Retinal pigment epithelial cell (primary cell): ENCODE measurements around the gene CHMP6.
"Not testable (repeated sequence)": the region's sequence is repeated elsewhere in the genome, so short reads cannot be mapped to it uniquely, and the experiment has no call there.

Experiments used
- DNase-seq: peaks from one replicate; pipeline ENCODE4 v3.0.0-alpha.2; 2010; ENCODE audit warnings: low read depth
- H3K4me3 ChIP-seq: 2 replicates; pipeline ENCODE4 v1.5.1; 2011; ENCODE audit warnings: mild to moderate bottlenecking, low read length, control low read depth, moderate library complexity
- TF ChIP-seq, protein P1 (sequence below): conservative IDR thresholded peaks from 2 replicates; pipeline ENCODE4 v1.5.1; 2011; ENCODE audit warnings: low read depth, low read length, control low read depth, inconsistent platforms

Gene CHMP6

GRCh38 chr17:81013642-81014041 lies 22.0 kb downstream of the CHMP6 start:
- TF ChIP-seq, protein P1, sequence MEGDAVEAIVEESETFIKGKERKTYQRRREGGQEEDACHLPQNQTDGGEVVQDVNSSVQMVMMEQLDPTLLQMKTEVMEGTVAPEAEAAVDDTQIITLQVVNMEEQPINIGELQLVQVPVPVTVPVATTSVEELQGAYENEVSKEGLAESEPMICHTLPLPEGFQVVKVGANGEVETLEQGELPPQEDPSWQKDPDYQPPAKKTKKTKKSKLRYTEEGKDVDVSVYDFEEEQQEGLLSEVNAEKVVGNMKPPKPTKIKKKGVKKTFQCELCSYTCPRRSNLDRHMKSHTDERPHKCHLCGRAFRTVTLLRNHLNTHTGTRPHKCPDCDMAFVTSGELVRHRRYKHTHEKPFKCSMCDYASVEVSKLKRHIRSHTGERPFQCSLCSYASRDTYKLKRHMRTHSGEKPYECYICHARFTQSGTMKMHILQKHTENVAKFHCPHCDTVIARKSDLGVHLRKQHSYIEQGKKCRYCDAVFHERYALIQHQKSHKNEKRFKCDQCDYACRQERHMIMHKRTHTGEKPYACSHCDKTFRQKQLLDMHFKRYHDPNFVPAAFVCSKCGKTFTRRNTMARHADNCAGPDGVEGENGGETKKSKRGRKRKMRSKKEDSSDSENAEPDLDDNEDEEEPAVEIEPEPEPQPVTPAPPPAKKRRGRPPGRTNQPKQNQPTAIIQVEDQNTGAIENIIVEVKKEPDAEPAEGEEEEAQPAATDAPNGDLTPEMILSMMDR, result no peak

DNA sequence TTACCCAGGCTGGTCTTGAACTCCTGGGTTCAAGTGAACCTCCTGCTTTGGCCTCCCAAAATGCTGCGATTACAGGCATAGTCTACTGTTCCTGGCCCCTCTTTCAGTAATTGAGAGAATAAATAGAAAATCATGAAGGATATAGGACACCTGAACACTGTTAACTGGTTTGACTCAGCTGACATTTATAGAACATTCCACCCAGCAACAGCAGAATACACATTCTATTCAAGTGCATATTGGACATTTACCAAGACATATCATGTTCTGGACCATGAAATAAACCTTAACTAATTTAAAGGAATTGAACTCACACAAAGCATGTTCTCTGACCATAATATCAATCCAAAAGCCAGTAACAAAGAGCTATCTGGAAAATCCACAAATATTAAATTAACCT lies 23.5 kb downstream of the CHMP6 start:
- TF ChIP-seq, protein P1, result no peak
- no peak overlapping the region for H3K4me3 ChIP-seq
- no peak for DNase-seq

More at GRCh38 chr17:81013642-81014041, 22.0 kb downstream of the CHMP6 start:
- DNase-seq, result no peak
- no peak overlapping the region for H3K4me3 ChIP-seq

DNA sequence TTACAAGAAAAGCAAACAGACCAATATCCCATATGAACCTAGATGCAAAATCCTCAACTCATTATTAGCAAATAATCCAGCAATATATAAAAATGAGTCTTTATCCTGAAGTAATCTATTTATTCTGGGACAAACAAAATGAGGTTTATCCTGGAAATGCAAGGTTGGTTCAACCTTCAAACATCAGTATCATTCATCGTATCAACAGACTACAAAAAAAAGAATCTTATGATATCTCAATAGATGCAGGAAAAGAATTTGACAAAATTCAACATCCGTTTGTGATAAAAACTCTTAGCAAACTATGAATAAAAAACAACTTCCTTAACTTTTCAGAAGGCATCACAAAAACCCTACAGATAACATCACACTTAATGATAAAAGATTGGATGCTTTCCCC lies 24.9 kb downstream of the CHMP6 start:
- TF ChIP-seq, protein P1, result no peak
- no peak overlapping the region for H3K4me3 ChIP-seq
- no peak for DNase-seq

DNA sequence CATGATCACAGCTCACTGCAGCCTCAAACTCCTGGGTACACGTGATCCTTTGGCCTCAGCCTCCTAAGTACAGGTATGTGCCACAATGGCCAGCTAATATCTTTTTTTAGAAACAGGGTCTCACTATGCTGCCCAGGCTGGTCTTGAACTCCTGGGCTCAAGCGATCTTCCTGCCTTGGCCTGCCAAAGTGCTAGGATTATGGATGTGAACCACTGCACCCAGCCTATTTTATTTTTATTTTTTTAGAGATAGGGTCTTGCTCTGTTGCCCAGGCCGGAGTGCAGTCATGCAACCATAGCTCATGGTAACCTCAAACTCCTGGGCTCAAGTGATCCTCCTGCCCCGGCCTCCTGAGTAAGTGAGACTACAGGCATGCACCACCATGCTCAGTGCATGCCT lies 25.7 kb downstream of the CHMP6 start:
- DNase-seq, H3K4me3 ChIP-seq: not testable (repeated sequence)

DNA sequence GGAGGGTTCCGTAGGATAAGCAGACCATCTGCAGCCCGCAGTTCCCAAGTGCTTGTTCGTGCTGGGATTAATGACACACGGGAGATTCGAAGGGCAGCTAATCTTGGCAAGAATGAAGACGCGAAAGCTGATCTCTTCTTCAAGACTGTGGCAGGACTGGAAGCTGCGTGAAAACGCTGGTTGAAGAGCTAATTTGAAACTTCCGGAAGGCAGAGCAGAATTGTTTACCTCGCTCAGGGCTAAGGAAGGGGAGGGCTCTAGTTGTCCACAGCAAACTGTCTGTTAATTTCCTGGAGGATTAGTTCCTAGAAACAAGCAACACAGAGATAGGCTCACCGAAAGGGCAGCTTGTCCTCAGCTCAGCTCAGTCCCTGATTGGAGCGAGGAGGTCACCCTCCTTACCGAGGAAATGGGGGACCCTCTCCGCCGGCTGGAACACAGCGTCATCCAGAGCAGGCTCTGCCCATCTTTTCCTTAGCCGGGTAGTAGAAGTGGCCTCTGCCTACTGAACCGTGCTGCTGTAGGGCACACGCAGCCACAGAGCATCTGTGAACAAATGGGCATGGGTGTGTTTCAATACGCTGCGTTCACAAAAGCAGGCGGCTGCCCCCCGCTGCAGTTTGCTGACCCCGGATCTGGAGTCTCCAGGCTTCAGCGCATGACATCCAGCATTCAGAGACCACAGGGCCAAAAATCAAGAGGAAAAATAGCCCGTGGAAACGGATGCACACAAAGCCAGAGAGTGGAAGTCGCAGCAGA lies 26.6 kb downstream of the CHMP6 start:
- TF ChIP-seq, protein P1, result no peak
- DNase-seq, result no peak
- peak overlapping the region; percentile 32 for H3K4me3 ChIP-seq

DNA sequence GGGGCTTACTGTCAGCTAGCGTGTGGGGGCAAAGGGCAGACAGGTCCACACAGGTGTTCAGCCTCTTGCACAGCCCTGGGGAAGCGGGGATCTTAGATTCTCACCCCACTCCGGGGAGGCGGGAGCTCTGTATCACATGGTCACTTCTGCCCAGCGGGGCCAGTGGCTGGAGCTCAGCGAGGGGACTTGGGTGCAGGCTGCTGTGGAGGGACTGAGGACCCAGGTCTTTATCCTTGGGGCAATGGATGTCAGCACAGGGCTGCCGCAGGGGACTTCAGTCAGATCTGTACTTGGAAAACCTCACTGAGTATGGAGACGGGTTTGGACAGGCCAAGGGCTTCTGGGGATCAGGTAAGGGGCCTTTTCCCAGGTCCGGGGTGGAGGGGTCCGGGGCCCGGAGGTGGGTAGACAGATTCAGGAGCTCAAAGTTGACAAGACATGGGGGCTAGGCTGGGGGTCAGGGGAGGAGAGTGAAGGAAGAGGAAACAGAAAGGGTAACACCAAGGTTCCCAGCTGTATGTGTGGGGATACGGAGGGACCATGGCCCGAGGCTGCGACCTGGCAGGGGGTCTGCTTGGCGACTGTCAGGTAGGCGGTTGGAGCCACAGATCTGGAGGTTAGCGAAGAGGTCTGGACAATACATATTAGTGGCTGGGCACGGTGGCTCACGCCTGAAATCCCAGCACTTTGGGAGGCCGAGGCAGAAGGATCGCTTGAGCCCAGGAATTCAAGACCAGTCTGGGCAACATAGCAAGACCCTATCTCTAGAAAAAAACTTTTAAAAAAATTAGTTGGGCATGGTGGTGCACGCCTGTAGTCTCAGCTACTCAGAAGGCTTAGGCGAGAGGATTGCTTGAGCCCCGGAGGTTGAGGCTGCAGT lies 28.2 kb downstream of the CHMP6 start:
- no peak overlapping the region for H3K4me3 ChIP-seq
- no peak for DNase-seq
- TF ChIP-seq, protein P1, result no peak

- TF ChIP-seq, protein P1, result no peak
- no peak overlapping the region for H3K4me3 ChIP-seq
- DNase-seq, result no peak
Observed at GRCh38 chr17:81020443-81020766, 28.8 kb downstream of the CHMP6 start.
